SH-SY5Y (cell line): Measurements from ENCODE around the gene ATP5F1C.

Source experiments
- GATA2 ChIP-seq: IDR thresholded peaks from 2 replicates; pipeline ENCODE4 v1.6.1; 2011; ENCODE audit warnings: mild to moderate bottlenecking, low read depth, low read length
- GATA3 ChIP-seq: IDR thresholded peaks from 2 replicates; pipeline ENCODE4 v1.6.1; 2011; ENCODE audit warnings: low read depth, mild to moderate bottlenecking, low read length, moderate library complexity

DNA sequence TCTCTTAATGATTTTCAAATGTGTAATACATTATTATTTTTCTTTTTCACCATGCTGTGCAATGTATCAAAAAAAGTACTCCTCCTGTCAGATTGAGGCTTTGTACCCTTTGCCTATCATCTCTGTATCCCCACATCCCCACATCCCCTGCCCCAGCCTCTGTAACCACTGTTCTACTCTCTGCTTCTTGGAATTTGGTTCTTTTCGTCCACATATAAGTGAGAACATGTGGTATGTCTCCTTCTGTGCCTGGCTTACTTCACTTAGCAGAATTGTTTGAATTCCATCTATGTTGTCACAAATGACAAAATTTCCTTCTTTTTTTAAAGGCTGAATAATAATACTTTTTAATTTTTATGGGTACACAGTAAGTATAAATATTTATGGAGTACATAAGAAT, 44.1 kb downstream of the ATP5F1C start:
- TF ChIP-seq GATA3 (no peak), GATA2 (no peak)
